A549 (cell line): ENCODE data around the gene AK8.

Source experiments
- CBX2 ChIP-seq: fragments of 200-600 bp; sonication (generic); IDR thresholded peaks from 2 replicates; pipeline ENCODE4 v1.6.1; 2016; ENCODE audit warnings: low read depth, mild to moderate bottlenecking, borderline replicate concordance
- CEBPB ChIP-seq, 2 experiments: fragments of >200 bp in 1 of 2; sonication (Bioruptor Twin) in 1 of 2; formaldehyde crosslinking in 1 of 2; IDR thresholded peaks; 2 replicates each; pipeline ENCODE4 v1.6.1; 2012 to 2016
- CTCF ChIP-seq: fragments of >200 bp; sonication (Bioruptor Twin); formaldehyde crosslinking; IDR thresholded peaks from 3 replicates; pipeline ENCODE4 v1.5.1; 2016
- EHMT2 ChIP-seq: fragments of 200-600 bp; sonication (generic); IDR thresholded peaks from 2 replicates; pipeline ENCODE4 v1.6.1; 2016; ENCODE audit warnings: antibody characterized with exemption, low read depth, mild to moderate bottlenecking, moderate library complexity
- EP300 ChIP-seq, 2 experiments: fragments of >200 bp; sonication (Bioruptor Twin); formaldehyde crosslinking; IDR thresholded peaks; 2 replicates in 1 of 2; 3 replicates in 1 of 2; pipeline ENCODE4 v1.6.1; 2016 to 2017
- ESRRA ChIP-seq: fragments of 150-350 bp; IDR thresholded peaks from 2 replicates; pipeline ENCODE4 v1.6.1; 2014; ENCODE audit warnings: mild to moderate bottlenecking, low read length, borderline replicate concordance
- FOSL2 ChIP-seq, 2 experiments: fragments of 450-650 bp in 1 of 2; fragments of >200 bp in 1 of 2; sonication (Bioruptor Twin) in 1 of 2; formaldehyde crosslinking; IDR thresholded peaks; 2 replicates each; pipeline versions ENCODE4 v1.5.0 to v1.6.1; 2016 to 2020; ENCODE audit warnings: mild to moderate bottlenecking in 1 of 2, moderate library complexity in 1 of 2
- JUNB ChIP-seq: fragments of >200 bp; sonication (Bioruptor Twin); formaldehyde crosslinking; IDR thresholded peaks from 2 replicates; pipeline ENCODE4 v1.6.1; 2016
- KDM1A ChIP-seq: fragments of 200-600 bp; sonication (generic); IDR thresholded peaks from 2 replicates; pipeline ENCODE4 v1.6.1; 2016; ENCODE audit warnings: low read depth, mild to moderate bottlenecking
- POLR2A ChIP-seq: IDR thresholded peaks from 2 replicates; pipeline ENCODE4 v1.6.1; 2012; ENCODE audit warnings: mild to moderate bottlenecking, low read length
- ZNF302 ChIP-seq: fragments of 250-450 bp; sonication (Bioruptor Pico); IDR thresholded peaks from 2 replicates; pipeline ENCODE4 v1.9.0; 2021; ENCODE audit warnings: inconsistent platforms, mild to moderate bottlenecking, moderate library complexity
- TF ChIP-seq, protein P1 (sequence below): fragments of 200-600 bp; sonication (generic); IDR thresholded peaks from 2 replicates; pipeline ENCODE4 v1.6.1; 2016; ENCODE audit warnings: antibody characterized with exemption, mild to moderate bottlenecking, moderate library complexity
- TF ChIP-seq, protein P2 (sequence below): IDR thresholded peaks from 2 replicates; pipeline ENCODE4 v1.6.1; 2012

DNA sequence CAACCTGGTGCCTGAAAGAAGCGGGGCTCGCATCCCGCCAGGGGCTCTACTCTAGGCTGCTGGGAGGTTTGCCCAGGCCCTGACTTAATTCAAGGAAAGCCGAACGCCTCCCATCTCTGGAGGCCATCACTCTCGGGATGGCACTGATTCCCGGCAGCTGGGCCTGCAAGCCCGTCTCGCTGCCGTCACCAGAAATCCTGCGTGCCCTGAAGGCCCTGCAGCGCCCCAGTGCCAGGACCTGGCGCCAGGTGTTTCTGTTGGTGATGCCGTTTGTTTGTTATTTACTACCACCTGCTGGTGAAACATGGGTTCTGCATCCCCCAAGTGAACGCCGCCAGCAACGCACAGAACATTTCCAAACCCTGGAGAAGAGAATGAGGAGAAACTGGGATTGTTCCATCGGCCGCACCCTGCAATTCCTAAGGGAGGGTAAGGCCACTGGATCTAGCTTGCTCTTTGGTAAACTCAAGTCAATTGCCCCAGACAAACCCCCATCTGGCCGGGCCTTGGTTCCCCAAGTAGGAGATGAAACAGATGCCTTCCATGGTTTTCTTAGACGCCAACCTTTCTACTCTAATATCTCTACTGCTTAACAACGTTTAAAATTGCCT lies 77.9 kb downstream of the AK8 start:
- TF ChIP-seq KDM1A: no peak
- TF ChIP-seq, protein P1, sequence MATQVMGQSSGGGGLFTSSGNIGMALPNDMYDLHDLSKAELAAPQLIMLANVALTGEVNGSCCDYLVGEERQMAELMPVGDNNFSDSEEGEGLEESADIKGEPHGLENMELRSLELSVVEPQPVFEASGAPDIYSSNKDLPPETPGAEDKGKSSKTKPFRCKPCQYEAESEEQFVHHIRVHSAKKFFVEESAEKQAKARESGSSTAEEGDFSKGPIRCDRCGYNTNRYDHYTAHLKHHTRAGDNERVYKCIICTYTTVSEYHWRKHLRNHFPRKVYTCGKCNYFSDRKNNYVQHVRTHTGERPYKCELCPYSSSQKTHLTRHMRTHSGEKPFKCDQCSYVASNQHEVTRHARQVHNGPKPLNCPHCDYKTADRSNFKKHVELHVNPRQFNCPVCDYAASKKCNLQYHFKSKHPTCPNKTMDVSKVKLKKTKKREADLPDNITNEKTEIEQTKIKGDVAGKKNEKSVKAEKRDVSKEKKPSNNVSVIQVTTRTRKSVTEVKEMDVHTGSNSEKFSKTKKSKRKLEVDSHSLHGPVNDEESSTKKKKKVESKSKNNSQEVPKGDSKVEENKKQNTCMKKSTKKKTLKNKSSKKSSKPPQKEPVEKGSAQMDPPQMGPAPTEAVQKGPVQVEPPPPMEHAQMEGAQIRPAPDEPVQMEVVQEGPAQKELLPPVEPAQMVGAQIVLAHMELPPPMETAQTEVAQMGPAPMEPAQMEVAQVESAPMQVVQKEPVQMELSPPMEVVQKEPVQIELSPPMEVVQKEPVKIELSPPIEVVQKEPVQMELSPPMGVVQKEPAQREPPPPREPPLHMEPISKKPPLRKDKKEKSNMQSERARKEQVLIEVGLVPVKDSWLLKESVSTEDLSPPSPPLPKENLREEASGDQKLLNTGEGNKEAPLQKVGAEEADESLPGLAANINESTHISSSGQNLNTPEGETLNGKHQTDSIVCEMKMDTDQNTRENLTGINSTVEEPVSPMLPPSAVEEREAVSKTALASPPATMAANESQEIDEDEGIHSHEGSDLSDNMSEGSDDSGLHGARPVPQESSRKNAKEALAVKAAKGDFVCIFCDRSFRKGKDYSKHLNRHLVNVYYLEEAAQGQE: no peak
- TF ChIP-seq POLR2A: no peak
- peak; percentile 83 for TF ChIP-seq CTCF
- TF ChIP-seq CBX2: no peak
- no peak for TF ChIP-seq FOSL2 (IDR thresholded peaks at IDR 0.05)
- TF ChIP-seq FOSL2 (CRISPR knock-in tag; IDR thresholded peaks at IDR 0.05): no peak
- TF ChIP-seq, protein P2, sequence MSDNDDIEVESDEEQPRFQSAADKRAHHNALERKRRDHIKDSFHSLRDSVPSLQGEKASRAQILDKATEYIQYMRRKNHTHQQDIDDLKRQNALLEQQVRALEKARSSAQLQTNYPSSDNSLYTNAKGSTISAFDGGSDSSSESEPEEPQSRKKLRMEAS: no peak
- TF ChIP-seq EP300 (IDR thresholded peaks at IDR 0.05): no peak
- TF ChIP-seq ZNF302 (CRISPR knock-in tag): no peak
- no peak for TF ChIP-seq CEBPB (IDR thresholded peaks at IDR 0.05)
- no peak for TF ChIP-seq ESRRA
- TF ChIP-seq EHMT2: no peak
- TF ChIP-seq JUNB: no peak
